NCI-H510A treated with DMSO at 0.1 percent for 48 hours (cell line): ENCODE measurements around the gene CRYGB.
"Not testable (repeated sequence)": the region's sequence is repeated elsewhere in the genome, so short reads cannot be mapped to it uniquely, and the experiment has no call there.

ENCODE experiments used
- DNase-seq: peaks from one replicate; lab custom pipeline; 2025; lab: John Stamatoyannopoulos, UW

The CRYGB gene

DNA sequence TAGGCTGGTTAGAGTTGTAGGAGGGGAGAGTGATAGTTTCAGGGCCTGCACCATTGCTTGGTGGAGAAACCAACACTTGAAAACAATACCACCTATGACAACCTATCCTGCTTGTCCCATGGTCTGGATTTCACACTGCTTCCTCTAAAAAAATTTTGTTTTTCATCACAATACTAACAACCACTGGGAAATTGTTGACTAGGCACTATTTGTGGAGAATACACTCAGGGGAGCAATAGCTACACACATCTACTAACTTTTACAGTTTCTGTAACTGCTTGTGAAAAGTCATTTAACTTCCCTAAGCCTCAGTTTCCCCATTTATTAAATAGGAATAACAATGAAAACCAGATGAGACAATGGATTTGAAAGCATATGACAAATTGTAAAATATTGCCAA lies 4.1 kb upstream of the CRYGB start:
- no peak for DNase-seq

DNA sequence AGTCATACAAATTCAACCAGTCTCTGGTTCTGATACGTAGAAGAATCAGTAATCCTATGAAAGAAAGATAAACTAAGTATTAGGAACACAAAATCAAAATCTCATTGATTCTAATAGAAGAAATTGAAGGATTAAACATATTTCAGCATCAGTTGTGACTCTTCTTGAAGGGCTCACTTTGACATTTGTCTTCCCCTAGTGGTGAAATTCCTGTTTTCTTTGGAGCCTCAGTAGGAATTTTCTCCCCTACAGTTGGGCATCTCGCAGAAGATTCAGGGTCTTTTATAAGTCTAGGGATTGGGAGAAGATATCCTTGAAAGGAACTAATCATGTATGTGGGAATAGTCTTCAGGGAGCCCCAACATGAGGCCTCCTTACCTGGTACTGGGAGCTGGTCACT lies 2.8 kb upstream of the CRYGB start:
- DNase-seq = no peak

DNA sequence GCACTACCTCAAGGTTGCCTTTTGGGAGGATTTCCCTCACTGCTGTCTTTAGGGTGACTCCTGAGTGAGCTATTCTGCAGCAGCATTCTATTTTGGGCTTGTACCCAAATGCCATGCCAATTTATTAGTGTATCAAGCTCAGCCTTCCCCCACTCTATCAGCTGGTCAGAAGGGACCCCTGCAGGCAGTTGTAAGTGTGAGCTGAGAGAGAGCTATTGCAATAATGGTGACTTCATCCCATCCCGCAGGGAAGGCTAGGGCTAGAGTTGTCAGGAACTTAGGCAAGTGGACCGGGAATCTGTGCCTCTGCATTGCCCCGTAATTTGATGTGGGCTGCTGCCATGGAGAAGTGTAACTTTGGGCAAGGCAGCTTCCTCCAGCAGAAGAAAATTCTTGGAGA lies 1.8 kb upstream of the CRYGB start:
- no peak for DNase-seq

DNA sequence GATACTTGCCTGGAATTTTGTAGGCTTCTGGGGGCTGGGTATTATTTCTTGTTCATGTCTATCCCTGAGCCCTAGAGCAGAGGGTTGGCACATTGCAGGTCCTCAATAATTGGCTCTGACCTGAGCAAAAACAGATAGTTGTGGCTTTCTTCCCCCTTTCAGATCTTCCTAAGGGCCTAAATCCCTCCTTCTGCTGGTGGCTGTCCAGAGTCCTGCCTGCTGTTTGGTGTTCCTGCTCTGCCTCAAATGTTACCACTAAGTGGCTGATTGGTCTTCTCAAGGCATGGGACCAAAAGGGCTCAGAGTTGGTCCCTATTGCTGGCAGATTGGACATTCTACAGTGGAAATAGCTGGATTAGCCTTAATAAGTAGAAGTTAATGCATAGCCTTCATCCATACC lies 1.1 kb upstream of the CRYGB start:
- DNase-seq = no peak

DNA sequence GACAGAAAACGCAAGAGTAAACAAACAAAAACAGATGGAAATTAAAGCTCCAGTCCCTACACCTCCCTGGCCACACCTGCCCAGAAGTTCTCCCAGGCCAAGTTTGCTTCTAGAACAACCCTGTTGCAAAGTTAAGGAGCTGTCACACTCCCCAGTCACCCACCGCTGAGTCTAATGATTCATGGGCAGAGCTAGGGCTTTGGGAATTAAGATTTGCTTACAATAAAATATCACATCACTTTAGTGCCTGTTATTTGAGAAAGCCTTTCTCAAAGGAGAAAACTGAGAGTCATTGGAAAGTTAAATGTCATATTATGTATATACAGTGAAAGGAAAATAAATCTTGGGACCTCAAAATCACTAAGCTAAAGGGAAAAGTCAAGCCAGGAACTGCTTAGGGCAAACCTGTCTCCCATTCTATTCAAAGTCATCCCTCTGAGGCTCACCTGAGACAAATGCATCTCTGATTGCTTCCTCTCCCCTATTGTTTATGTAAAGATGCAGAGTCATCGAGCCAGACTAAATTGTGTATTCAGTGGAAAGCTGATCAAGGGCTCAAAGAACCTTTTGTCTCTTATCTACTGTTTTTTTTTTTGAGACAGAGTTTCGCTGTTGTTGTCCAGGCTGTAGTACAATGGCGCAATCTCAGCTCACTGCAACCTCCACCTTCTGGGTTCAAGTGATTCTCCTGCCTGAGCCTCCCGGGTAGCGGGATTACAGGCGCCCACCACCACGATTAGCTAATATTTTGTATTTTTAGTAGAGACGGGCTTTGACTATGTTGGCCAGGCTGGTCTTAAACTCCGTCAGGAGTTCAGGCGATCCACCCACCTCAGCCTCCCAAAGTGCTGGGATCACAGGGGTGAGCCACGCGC lies 2.8 kb downstream of the CRYGB start:
- peak; percentile 37 for DNase-seq

DNA sequence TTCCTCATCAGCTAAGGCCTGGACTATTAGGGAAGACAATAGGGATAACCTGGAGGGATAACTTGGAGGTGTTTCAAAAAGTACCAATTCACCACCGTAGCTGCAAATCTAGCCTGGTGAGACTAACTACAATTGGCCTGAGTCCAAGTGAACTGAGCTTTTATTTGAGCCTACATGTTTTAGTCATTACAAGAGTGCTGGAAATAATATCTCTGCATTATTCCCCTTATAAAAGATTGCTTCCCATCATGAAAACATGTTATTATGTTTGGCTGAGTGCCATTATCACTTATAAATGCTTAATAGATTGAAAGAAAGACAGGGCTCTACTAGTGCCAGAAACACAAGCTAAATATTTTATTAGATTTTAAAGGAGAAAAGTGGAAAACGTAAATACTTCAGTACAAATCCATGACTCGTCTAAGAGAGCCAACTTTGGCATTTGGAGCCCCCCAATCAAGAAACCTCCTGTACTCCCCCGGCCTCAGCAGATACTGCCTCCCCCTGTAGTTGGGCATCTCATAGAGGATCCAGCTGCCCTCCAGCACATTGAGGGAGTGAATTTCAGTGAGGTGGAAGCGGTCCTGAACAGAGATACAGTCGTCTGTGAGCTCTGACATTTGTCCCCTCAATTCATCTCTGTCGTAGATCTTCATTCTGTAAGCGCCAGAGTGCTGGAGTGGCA lies 3.6 kb downstream of the CRYGB start:
- DNase-seq = peak; percentile 43

DNA sequence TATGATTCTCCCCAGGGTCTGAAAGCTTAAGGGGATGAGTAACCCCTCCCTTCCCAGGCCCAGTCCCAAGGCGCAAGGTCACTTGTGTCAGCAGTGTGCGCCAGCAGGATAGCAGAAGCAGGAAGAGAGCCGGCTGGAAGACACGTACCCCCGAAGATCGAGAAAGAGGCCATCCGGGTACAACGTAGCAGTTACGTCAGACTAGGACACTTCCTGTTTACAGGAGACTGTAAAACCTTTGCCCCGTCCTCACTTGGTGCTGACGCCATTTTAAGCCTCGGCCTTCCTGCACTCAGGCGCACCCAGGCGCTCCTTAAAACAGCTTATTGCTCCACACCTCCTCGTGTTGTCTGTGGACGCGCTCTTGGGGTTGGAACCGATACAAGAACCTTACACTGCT lies 6.5 kb downstream of the CRYGB start:
- DNase-seq = no peak

DNA sequence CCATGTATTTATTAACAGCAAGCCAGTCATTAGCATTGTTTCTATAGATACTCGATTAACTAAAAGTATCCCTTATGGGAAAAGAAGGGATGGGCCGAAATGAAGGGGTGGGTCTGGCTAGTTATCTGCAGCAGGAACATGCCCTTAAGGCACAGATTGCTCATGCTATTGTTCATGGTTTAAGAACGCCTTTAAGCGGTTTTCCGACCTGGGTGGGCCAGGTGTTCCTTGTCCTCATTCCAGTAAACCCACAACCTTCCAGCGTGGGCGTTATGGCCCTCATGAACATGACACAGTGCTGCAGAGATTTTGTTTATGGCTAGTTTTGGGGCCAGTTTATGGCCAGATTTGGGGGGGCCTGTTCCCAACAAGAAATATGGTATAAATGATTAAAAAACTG lies 7.6 kb downstream of the CRYGB start:
- not testable (repeated sequence) for DNase-seq

DNA sequence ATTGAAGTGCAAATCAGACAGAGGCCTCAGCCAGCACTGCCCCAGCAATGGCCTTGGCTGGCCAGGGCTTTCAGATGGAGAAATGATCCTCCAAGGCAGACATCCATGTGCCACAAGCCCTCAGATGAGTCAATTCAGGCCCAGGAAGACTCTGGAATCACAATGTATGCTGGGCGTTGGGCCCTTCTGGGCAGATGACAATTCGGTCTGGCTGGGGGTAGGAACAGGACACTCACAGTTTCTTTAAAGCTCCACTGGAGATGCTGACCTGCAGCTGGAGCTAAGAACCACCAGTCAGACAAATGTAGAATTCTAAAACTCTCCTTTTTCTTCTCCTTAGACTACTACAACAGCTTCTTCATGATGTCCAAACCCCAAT lies 9.3 kb downstream of the CRYGB start:
- no peak for DNase-seq

DNA sequence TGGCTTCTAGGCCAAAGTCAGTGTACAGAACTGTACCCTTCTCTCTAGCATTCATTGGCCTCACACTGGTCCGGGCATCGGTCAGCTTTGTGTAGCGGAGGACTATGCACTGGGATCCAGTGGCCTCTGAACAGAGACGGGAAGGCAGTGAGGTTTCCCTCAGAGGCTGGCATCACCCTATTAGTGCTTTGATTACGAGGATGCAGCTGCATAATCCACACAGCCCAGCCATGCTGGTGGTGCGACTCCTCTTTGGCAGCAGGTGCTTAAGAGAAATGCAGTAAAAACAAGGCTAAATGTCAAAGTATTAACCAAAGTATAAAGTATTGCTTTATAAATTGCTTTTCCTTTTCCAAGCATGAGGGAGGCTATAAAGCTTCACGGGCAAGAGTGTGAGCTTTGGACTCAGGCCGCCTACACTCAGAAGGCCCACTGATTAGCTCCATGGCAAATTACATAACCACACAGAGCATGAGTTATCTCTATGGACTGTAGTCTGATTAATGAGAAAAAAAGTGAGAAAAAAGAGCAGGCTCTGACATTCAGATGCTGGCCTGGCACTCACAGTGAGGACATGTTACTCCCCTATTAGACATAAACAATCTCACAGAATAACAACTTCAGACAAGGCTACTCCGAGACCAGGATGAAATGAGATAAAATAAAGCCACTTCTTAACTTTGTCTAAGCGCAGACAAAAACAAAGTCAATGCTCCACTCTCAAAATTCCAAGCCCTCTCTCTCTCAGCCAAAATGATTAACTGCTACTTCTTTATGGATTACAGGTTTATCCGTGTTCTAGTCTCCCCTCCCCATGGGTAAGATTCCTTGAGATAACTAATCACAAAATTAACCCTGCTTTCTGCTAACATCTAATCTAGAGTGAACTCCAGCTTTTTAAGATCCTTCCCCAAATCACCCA lies 9.9 kb downstream of the CRYGB start:
- no peak for DNase-seq

DNA sequence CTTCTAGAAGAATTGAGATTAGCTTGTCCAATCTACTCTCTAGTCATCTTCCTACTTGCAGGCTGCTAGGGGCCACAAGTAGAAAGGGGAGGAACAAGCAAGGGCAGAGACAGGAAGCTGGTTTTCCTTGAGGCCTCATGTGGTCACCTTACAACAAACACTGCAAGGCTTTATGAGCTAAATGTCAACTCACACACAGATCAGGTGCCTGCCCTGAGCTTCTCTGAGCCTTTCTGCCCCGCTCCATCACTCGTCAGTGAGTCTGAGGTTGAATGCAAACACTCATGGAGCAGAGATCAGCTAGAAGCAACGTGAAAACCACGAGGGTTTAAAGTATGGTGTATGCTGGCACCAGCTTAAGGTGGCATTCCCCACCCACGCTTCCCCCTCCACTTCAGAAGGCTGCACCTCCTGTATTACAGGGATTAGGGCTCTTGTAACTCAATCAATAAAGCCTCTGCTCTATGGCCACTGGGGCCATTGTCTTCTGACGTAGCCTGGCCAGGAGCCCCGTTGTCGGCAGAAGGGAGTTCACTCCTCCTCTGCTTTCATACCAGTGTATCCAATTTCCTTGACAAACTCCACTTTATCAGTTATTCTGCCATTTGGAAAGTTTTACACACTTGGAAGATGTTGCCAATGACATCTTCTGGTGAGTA lies 10.9 kb downstream of the CRYGB start:
- peak; percentile 26 for DNase-seq

DNA sequence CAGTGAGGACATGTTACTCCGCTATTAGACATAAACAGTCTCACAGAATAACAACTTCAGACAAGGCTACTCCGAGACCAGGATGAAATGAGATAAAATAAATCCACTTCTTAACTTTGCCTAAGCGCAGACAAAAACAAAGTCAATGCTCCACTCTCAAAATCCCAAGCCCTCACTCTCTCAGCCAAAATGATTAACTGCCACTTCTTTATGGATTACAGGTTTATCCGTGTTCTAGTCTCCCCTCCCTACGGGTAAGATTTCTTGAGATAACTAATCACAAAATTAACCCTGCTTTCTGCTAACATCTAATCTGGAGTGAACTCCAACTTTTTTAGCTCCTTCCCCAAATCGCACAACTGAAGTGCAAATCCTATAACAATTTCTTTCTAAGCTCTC lies 15.2 kb downstream of the CRYGB start:
- DNase-seq = no peak

DNA sequence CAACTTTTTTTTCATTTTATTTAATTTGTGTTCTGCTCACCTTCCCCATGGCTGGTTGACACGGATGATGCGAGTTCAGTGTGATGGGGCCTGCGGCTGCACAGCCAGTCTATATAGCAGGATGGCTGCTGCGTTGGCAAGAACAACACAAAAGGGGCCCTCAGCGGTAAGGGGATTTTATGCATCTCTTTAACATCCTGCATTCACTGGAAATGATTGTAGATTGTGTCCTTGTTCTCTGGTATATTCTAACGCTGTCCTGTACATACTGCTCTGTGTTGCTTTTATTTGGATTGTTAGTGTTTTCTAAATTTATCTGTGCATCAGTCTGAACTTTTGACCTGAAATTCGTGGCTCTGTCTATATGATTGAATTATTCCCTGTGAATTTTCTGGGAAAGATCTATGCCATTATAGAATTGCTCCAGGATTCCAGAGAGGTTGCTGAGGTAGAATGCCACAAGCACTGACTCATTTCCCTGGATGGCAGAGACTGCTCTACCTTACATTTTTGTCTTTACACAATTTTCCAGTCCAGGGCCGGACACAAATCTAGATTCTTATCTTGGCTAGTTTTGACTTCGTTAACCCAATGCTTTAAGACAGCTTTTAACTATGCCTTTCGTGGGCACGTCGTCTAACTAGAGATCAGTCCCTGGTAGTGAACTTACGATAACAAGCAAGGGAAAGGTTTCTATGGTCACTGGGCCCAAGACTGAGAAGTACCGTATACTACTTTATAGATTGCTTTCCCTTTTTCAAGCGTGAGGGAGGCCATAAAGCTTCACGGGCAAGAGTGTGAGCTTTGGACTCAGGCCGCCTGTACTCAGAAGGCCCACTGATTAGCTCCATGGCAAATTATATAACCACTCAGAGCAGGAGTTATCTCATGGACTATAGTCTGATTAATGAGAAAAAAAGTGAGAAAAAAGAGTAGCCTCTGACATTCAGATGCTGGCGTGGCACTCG lies 15.9 kb downstream of the CRYGB start, which contains the start of gene CRYGC:
TSS of gene CRYGC (minus strand) at position 85 of the 968 bp plus-strand sequence. CDS start at position 49, 36 bp downstream.
- DNase-seq = no peak

DNA sequence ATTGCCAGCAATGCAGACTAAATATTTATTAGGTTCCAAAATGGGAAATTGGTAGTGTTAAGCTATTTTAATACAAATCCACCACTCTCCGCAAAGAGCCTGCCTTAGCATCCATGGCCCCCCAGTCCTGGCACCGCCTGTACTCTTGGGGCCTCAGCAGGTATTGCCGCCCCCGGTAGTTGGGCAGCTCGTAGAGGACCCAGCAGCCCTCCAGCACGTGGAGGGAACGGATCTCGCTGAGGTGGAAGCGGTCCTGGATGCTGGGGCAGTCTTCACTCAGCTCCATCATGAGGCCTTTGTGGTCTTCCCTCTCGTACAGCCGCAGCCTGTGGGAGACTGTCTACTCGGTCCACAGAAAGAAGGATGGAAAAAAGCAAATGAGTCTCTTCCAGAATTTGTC lies 17.8 kb downstream of the CRYGB start:
- no peak for DNase-seq

DNA sequence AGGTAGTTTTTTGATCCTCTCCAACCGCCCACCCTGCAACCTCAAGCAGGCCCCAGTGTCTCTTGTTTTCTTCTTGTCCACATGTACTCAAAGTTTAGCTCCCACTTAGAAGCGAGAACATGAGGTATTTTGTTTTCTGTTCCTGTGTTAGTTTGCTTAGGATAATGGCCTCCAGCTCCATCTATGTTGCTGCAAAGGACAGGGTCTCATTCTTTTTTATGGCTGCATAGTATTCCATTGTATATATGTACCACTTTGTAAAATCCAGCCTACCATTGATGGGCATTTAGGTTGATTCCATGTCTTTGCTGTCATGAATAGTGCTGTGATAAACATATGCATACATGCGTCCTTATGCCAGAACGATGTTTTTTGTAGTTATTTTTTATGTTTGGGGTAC lies 18.9 kb downstream of the CRYGB start:
- no peak for DNase-seq

DNA sequence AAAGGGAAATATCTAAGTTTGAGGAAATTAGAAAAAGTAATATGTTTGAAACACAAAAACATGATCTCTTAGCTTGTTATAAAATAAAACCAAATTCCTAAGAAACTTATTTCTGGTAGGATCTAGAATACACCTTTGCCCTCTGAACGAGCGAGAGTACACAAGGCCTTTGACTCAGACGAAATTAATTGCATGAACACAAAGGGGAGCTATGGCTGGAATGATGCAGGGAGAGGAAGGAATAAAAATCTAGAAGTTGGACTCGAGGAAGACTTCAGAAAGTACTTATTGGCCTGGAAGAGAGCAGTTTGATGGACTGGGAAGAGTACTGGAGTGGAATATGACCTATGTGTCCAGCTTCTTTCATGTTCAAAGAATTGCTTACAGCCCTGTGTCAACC lies 20.7 kb downstream of the CRYGB start:
- DNase-seq = no peak

DNA sequence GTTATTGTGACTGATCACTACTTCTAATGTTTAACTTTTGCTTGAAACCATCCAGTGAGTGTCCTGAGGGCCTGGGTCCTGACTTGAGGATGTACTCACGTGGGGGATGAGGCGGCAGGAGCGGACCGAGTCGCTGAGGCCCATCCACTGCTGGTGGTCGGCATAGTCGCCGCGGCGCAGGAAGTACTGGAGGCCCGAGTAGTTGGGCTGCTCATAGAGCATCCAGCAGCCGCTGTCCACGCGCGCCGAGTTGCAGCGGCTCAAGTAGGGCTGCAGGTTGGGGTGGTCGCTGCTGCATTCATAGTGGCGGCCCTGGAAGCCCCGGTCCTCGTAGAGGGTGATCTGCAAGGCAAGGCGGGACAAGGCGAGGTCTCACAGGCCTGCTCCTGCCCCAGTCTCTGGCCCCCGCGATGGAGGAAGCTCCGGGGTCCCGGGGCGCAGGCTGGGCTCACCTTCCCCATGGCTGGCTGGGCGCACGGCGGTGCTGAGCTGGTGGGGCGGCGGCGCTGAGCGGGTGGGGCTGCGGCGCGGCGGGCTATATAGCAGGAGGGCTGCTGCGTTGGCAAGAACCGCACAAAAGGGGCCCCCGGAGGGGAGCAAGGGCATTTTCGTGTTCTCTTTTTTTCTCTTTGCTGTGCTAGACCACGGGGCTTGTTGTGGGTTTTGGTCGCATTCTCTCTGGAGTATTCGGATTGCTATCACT lies 21.8 kb downstream of the CRYGB start, which contains the start of gene CRYGD:
TSS of gene CRYGD (minus strand) at position 512 of the 703 bp plus-strand sequence. CDS start at position 461, 51 bp downstream.
- DNase-seq = not testable (repeated sequence)

DNA sequence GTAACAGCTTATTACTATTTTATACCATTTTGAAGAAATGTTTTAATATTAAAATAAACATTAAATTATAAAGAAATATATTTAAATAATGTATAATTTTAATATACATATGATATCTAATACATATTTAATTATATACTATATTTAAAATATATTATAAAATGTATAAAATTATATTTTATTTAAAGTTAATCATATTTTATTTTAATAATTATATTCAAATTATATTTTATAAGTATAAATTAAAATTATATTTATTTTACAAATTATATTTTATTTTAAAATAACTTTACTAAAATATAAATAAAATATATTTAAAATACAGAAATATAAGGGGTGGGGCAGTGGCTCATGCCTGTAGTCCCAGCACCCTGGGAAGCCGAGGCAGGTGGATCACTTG lies 23.7 kb downstream of the CRYGB start:
- no peak for DNase-seq

DNA sequence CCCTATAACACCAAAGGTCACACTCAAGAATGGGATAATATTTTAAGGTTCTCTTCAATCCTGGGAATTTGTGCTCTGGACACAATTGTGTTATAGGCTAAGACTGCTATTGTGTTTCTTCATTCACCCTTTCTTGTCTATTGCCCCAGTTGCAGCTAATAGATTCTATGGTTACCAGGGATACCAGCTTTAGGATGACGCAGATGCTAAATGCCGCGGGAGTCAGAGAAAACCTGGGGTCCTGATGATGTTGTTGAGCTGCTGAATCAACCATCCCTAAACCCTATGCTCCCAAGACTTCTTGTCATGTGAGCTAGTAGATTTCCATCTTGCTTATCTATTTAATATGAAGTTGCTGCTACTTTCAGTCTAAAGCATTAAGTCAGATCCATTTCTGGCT lies 27.0 kb downstream of the CRYGB start:
- no peak for DNase-seq

DNA sequence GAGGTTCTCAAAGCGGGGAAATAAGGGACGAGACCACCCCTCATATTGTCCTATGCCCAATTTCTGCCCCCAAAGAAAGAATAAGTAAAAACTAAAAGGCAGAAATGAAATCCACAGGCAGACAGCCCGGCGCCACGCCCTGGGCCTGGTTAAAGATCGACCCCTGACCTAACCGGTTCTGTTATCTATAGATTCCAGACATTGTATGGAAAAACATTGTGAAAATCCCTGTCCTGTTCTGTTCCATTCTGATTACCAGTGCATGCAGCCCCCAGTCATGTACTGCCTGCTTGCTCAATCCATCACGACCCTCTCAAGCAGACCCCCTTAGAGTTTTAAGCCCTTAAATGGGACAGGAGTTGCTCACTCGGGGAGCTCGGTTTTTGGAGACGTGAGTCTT lies 28.6 kb downstream of the CRYGB start:
- not testable (repeated sequence) for DNase-seq
